Measurements from ENCODE around the gene SPEM3. TPM values are rescaled to one million over a fixed set of nuclear protein-coding genes. Genes with fewer than 3 reads are reported as not detected.
"Not testable (repeated sequence)": the region's sequence is repeated elsewhere in the genome, so short reads cannot be mapped to it uniquely, and the experiment has no call there.

SPEM3 gene
- total RNA-seq, 1 donor from 2014 or later, result not detected

- ATAC-seq; DNase-seq (ENCODE audit: low spot score); intact Hi-C loops (cut with DNase I): not testable (repeated sequence)
These were observed 52.6 kb downstream of the SPEM3 start, which contains the start of gene SLC35G6 for GRCh38 chr17:7481275-7481674. Gene SLC35G6, plus strand, starts transcription at chr17:7481446. Its CDS starts 71 bp downstream, at chr17:7481517.

GRCh38 chr17:7481842-7482741, 53.4 kb downstream of the SPEM3 start:
- DNase-seq (ENCODE audit: low spot score); intact Hi-C loops (cut with DNase I); ATAC-seq: not testable (repeated sequence)

Other genes with a start within 250 kb of the SPEM3 start
- 2.3 TPM for gene ASGR1, start 249.5 kb upstream of the SPEM3 start, total RNA-seq
- gene DLG4, start 209.0 kb upstream of the SPEM3 start, total RNA-seq, result 32.2 TPM
- gene ACADVL, start 208.9 kb upstream of the SPEM3 start, total RNA-seq, result 321 TPM
- 49.1 TPM for gene DVL2, start 194.3 kb upstream of the SPEM3 start, total RNA-seq
- gene PHF23, start 189.4 kb upstream of the SPEM3 start, total RNA-seq, result 23.8 TPM
- gene GABARAP, start 186.4 kb upstream of the SPEM3 start, total RNA-seq, result 397 TPM
- gene CTDNEP1, start 177.1 kb upstream of the SPEM3 start, total RNA-seq, result 82.0 TPM
- gene ELP5, start 176.6 kb upstream of the SPEM3 start, total RNA-seq, result 26.7 TPM
- gene CLDN7, start 166.4 kb upstream of the SPEM3 start, total RNA-seq, result 4.1 TPM
- 6.1 TPM for gene SLC2A4, start 147.1 kb upstream of the SPEM3 start, total RNA-seq
- 2.1 TPM for gene YBX2, start 134.2 kb upstream of the SPEM3 start, total RNA-seq
- 168 TPM for gene EIF5A, start 121.2 kb upstream of the SPEM3 start, total RNA-seq
- 53.8 TPM for gene GPS2, start 113.5 kb upstream of the SPEM3 start, total RNA-seq
- gene NEURL4, start 99.5 kb upstream of the SPEM3 start, total RNA-seq, result 37.0 TPM
- gene ACAP1, start 92.3 kb upstream of the SPEM3 start, total RNA-seq, result 38.3 TPM
- gene KCTD11, start 76.7 kb upstream of the SPEM3 start, total RNA-seq, result 64.6 TPM
- gene TMEM95, start 73.7 kb upstream of the SPEM3 start, total RNA-seq, result not detected
- gene TNK1, start 47.8 kb upstream of the SPEM3 start, total RNA-seq, result 6.1 TPM
- 37.1 TPM for gene PLSCR3, start 34.3 kb upstream of the SPEM3 start, total RNA-seq
- gene TMEM256, start 24.8 kb upstream of the SPEM3 start, total RNA-seq, result 75.0 TPM
- 44.8 TPM for gene NLGN2, start 21.0 kb upstream of the SPEM3 start, total RNA-seq
- not detected for gene SPEM1, start 8.5 kb upstream of the SPEM3 start, total RNA-seq
- gene SPEM2, start 3.2 kb upstream of the SPEM3 start, total RNA-seq, result not detected
- 3.0 TPM for gene TMEM102, start 6.6 kb downstream of the SPEM3 start, total RNA-seq
- gene FGF11, start 10.7 kb downstream of the SPEM3 start, total RNA-seq, result 3.8 TPM
- 6.3 TPM for gene CHRNB1, start 16.2 kb downstream of the SPEM3 start, total RNA-seq
- gene ZBTB4, start 50.8 kb downstream of the SPEM3 start, total RNA-seq, result 84.2 TPM
- not detected for gene SLC35G6, start 52.6 kb downstream of the SPEM3 start, total RNA-seq
- gene POLR2A, start 55.5 kb downstream of the SPEM3 start, total RNA-seq, result 126 TPM
- 63.9 TPM for gene TNFSF12, start 120.2 kb downstream of the SPEM3 start, total RNA-seq
- 32.7 TPM for gene TNFSF13, start 129.9 kb downstream of the SPEM3 start, total RNA-seq
- 39.8 TPM for gene SENP3, start 133.1 kb downstream of the SPEM3 start, total RNA-seq
- gene CD68, start 150.8 kb downstream of the SPEM3 start, total RNA-seq, result 83.0 TPM
- gene MPDU1, start 155.0 kb downstream of the SPEM3 start, total RNA-seq, result 21.4 TPM
- 5.1 TPM for gene SOX15, start 161.2 kb downstream of the SPEM3 start, total RNA-seq
- 46.5 TPM for gene FXR2, start 186.0 kb downstream of the SPEM3 start, total RNA-seq
- 68.7 TPM for gene SAT2, start 199.0 kb downstream of the SPEM3 start, total RNA-seq
- gene SHBG, start 201.3 kb downstream of the SPEM3 start, total RNA-seq, result 0.53 TPM
- gene ATP1B2, start 222.1 kb downstream of the SPEM3 start, total RNA-seq, result 14.3 TPM